HL-60 (cell line): ENCODE measurements around the gene DPYD.

Source experiments
- POLR2AphosphoS5 ChIP-seq: IDR thresholded peaks from 2 replicates; pipeline ENCODE4 v1.6.1; 2012; ENCODE audit warnings: low read depth
- TF ChIP-seq, protein P1 (sequence below): IDR thresholded peaks from one replicate; pipeline ENCODE4 v1.5.1; 2011; ENCODE audit warnings: low read length, control low read depth, inconsistent platforms; ENCODE audit not compliant: insufficient read depth

DNA sequence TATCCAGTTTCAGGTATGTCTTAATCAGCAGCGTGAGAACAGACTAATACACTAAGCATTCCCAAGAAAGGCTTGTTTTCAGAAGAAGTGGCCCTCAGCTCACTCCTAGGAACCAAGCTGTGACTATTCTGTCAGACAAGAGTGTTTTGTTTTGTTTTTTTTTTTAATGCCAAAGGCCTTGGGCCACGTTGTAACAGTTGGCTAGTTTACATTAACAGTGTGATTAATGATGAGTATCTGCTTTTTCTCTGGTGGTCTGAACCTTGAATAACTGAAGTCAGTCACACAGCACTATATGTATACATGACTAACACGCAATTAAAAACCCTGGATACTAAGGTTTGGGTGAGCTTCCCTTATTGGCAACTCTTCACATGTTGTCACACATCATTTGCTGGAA, 21.9 kb downstream of the DPYD start:
- TF ChIP-seq, protein P1, sequence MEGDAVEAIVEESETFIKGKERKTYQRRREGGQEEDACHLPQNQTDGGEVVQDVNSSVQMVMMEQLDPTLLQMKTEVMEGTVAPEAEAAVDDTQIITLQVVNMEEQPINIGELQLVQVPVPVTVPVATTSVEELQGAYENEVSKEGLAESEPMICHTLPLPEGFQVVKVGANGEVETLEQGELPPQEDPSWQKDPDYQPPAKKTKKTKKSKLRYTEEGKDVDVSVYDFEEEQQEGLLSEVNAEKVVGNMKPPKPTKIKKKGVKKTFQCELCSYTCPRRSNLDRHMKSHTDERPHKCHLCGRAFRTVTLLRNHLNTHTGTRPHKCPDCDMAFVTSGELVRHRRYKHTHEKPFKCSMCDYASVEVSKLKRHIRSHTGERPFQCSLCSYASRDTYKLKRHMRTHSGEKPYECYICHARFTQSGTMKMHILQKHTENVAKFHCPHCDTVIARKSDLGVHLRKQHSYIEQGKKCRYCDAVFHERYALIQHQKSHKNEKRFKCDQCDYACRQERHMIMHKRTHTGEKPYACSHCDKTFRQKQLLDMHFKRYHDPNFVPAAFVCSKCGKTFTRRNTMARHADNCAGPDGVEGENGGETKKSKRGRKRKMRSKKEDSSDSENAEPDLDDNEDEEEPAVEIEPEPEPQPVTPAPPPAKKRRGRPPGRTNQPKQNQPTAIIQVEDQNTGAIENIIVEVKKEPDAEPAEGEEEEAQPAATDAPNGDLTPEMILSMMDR = no peak
- TF ChIP-seq POLR2AphosphoS5 = no peak
